Measurements from ENCODE around the gene ERLIN1.

ERLIN1 gene

DNA sequence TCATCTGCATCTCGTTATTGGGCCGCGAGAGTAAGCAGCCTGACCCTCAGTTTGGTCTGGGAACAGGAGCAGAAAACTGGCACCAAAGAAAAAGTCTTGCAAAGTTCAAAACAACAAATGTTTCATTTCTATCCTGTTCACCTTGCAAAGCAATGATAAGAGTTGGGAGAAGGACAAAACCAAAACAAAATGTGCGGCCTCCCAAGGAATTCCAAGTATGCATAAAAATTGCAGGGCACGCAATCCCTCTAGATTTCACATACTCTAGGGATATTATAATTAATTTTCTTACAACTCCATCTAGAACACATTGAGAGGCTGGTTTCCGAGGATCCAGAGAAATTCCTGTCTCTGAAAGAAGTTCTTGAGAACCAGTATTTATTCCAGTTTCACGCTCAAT is 23.5 kb upstream of the ERLIN1 start:
- ChIA-PET POLR2A (no interaction called here), CTCF (no interaction called here)
- H3K9me3 ChIP-seq (ENCODE audit: control extremely low read depth in 1 of 5, control insufficient read depth in 4 of 5, insufficient read depth in 2 of 5, low read depth in 1 of 5, low read length in 4 of 5) = no peaks in the 10 kb centered on the region
- no peak overlapping the region for H3K27ac ChIP-seq (ENCODE audit: insufficient read depth in 1 of 2, low read depth in 1 of 2, low read length in 2 of 2, poor library complexity in 1 of 2, severe bottlenecking in 2 of 2)
- H3K4me3 ChIP-seq (ENCODE audit: control insufficient read depth in 1 of 7, extremely low read depth in 1 of 7, insufficient read depth in 4 of 7, low read depth in 2 of 7, low read length in 6 of 7) = no peak overlapping the region
- H3K36me3 ChIP-seq (ENCODE audit: control insufficient read depth in 4 of 4, insufficient read depth in 4 of 4, low read length in 3 of 4) = peaks cover 13 to 46% (median 28%) of the 10 kb centered on the region in 4 experiments
- H3K27me3 ChIP-seq (replicated peaks in 2 of 5; ENCODE audit: control insufficient read depth in 4 of 5, insufficient read depth in 5 of 5, low read length in 4 of 5) = no peaks in the 10 kb centered on the region
- DNase-seq = no peak
- H3K4me1 ChIP-seq (ENCODE audit: control extremely low read depth in 1 of 4, control insufficient read depth in 4 of 4, insufficient read depth in 4 of 4, low read length in 3 of 4) = no peaks in the 10 kb centered on the region
- WGBS (ENCODE audit: insufficient coverage) = 100% methylated on average over 1 of the region's 7 CpGs

DNA sequence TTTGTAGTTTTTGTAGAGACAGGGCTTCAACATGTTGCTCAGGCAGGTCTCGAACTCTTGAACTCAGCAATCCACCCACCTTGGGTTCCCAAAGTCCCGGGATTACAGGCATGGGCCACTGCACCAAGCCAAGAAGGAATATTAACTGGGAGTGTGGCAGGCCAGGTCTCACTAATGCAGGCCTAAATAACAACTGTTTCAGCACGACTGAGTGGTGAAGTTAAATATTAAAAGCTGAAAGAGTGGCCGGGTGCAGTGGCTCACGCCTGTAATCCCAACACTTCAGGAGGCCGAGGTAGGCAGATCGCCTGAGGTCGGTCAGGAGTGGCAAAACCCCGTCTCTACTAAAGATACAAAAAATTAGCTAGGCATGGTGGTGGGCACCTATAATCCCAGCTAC is 22.4 kb upstream of the ERLIN1 start:
- H3K4me3 ChIP-seq (ENCODE audit: control insufficient read depth in 1 of 7, extremely low read depth in 1 of 7, insufficient read depth in 4 of 7, low read depth in 2 of 7, low read length in 6 of 7) = no peak overlapping the region
- H3K36me3 ChIP-seq (ENCODE audit: control insufficient read depth in 4 of 4, insufficient read depth in 4 of 4, low read length in 3 of 4) = peaks cover 16 to 48% (median 30%) of the 10 kb centered on the region in 4 experiments
- DNase-seq = no peak
- H3K27me3 ChIP-seq (replicated peaks in 2 of 5; ENCODE audit: control insufficient read depth in 4 of 5, insufficient read depth in 5 of 5, low read length in 4 of 5) = no peaks in the 10 kb centered on the region
- H3K9me3 ChIP-seq (ENCODE audit: control extremely low read depth in 1 of 5, control insufficient read depth in 4 of 5, insufficient read depth in 2 of 5, low read depth in 1 of 5, low read length in 4 of 5) = no peaks in the 10 kb centered on the region
- 100% methylated on average over 6 of the region's 9 CpGs for WGBS (ENCODE audit: insufficient coverage)
- ChIA-PET CTCF (no interaction called here), POLR2A (no interaction called here)
- no peaks in the 10 kb centered on the region for H3K4me1 ChIP-seq (ENCODE audit: control extremely low read depth in 1 of 4, control insufficient read depth in 4 of 4, insufficient read depth in 4 of 4, low read length in 3 of 4)
- H3K27ac ChIP-seq (ENCODE audit: insufficient read depth in 1 of 2, low read depth in 1 of 2, low read length in 2 of 2, poor library complexity in 1 of 2, severe bottlenecking in 2 of 2) = no peak overlapping the region

DNA sequence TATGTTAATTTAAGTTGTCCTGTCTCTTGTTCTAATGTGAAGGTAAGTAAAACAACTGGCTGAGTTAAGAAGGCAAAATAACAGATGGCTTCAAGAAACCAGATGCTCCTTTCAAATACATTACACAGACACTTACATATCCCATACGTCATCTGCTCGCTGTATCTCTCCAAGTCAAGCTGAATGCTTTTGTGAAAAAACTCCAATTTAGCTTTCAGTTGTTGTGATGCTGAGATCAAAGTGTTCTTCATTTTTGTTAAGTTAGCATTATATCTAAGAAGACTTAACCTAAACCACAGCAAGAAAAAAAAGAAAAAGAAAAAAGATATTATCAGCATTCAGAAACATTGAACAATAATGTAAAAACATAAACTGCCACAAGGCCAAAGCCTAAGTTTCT is 18.5 kb upstream of the ERLIN1 start:
- ChIA-PET CTCF (interaction anchor here (1.1 kb wide), 1 partner anchor 20 kb away, joined by 3 read pairs; no protein-coding TSS in a partner anchor), POLR2A (no interaction called here)
- Histone ChIP-seq H3K4me3 (ENCODE audit: control insufficient read depth in 1 of 7, extremely low read depth in 1 of 7, insufficient read depth in 4 of 7, low read depth in 2 of 7, low read length in 6 of 7) (no peak overlapping the region), H3K36me3 (ENCODE audit: control insufficient read depth in 4 of 4, insufficient read depth in 4 of 4, low read length in 3 of 4) (peaks cover 8 to 69% (median 41%) of the 10 kb centered on the region in 4 experiments), H3K4me1 (ENCODE audit: control extremely low read depth in 1 of 4, control insufficient read depth in 4 of 4, insufficient read depth in 4 of 4, low read length in 3 of 4) (no peaks in the 10 kb centered on the region), H3K9me3 (ENCODE audit: control extremely low read depth in 1 of 5, control insufficient read depth in 4 of 5, insufficient read depth in 2 of 5, low read depth in 1 of 5, low read length in 4 of 5) (no peaks in the 10 kb centered on the region), H3K27me3 (replicated peaks in 2 of 5; ENCODE audit: control insufficient read depth in 4 of 5, insufficient read depth in 5 of 5, low read length in 4 of 5) (no peaks in the 10 kb centered on the region), H3K27ac (ENCODE audit: insufficient read depth in 1 of 2, low read depth in 1 of 2, low read length in 2 of 2, poor library complexity in 1 of 2, severe bottlenecking in 2 of 2) (no peak overlapping the region)
- DNase-seq = no peak
- no CpG with 5 or more reads among the region's 2 CpGs for WGBS (ENCODE audit: insufficient coverage)

DNA sequence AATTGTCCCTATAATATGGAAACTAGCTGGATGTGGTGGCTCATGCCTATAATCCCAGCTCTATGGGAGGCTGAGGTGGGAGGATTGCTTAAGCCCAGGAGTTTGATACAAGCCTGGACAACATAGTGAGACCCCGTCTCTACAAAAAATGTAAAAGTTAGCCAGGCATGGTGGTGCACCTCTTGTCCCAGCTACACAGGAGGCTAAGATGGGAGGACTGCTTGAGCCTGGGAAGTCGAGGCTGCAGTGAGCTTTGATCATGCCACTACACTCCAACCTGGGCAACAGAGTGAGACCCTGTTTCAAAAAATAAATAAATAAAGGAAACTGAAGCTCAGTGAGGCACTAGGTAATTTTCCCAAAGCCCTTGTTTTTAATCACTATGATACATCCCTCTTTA is 15.7 kb upstream of the ERLIN1 start:
- no peak for DNase-seq
- ChIA-PET CTCF (no interaction called here), POLR2A (no interaction called here)
- Histone ChIP-seq H3K4me1 (ENCODE audit: control extremely low read depth in 1 of 4, control insufficient read depth in 4 of 4, insufficient read depth in 4 of 4, low read length in 3 of 4) (no peaks in the 10 kb centered on the region), H3K4me3 (ENCODE audit: control insufficient read depth in 1 of 7, extremely low read depth in 1 of 7, insufficient read depth in 4 of 7, low read depth in 2 of 7, low read length in 6 of 7) (no peak overlapping the region), H3K27me3 (replicated peaks in 2 of 5; ENCODE audit: control insufficient read depth in 4 of 5, insufficient read depth in 5 of 5, low read length in 4 of 5) (no peaks in the 10 kb centered on the region), H3K27ac (ENCODE audit: insufficient read depth in 1 of 2, low read depth in 1 of 2, low read length in 2 of 2, poor library complexity in 1 of 2, severe bottlenecking in 2 of 2) (no peak overlapping the region), H3K9me3 (ENCODE audit: control extremely low read depth in 1 of 5, control insufficient read depth in 4 of 5, insufficient read depth in 2 of 5, low read depth in 1 of 5, low read length in 4 of 5) (no peaks in the 10 kb centered on the region), H3K36me3 (ENCODE audit: control insufficient read depth in 4 of 4, insufficient read depth in 4 of 4, low read length in 3 of 4) (peaks cover 11 to 79% (median 46%) of the 10 kb centered on the region in 4 experiments)
- WGBS (ENCODE audit: insufficient coverage) = 100% methylated on average over 1 of the region's 2 CpGs

DNA sequence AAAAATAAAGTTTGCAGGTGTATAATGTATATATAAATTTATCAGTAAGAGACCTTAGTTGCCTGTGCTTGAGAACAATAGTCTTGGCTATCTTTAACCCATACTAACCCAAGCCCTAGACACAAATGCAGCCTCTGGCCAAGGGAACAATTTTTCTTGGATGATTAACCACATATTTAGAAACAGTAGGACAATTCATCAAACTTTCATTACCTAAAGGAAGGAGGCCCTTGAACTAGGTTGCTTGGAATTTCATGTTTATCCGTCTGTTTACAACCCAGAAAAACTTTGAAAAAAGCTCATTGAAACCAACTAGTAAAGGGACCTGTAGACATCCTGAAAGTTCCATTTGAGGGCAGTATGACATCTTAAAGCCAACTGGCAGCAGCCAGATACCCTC is 8.9 kb upstream of the ERLIN1 start:
- Histone ChIP-seq H3K4me1 (ENCODE audit: control extremely low read depth in 1 of 4, control insufficient read depth in 4 of 4, insufficient read depth in 4 of 4, low read length in 3 of 4) (peaks cover 0 to 7% (median 0%) of the 10 kb centered on the region in 4 experiments), H3K36me3 (ENCODE audit: control insufficient read depth in 4 of 4, insufficient read depth in 4 of 4, low read length in 3 of 4) (peaks cover 22 to 78% (median 42%) of the 10 kb centered on the region in 4 experiments), H3K27ac (ENCODE audit: insufficient read depth in 1 of 2, low read depth in 1 of 2, low read length in 2 of 2, poor library complexity in 1 of 2, severe bottlenecking in 2 of 2) (no peak overlapping the region), H3K27me3 (replicated peaks in 2 of 5; ENCODE audit: control insufficient read depth in 4 of 5, insufficient read depth in 5 of 5, low read length in 4 of 5) (no peaks in the 10 kb centered on the region), H3K9me3 (ENCODE audit: control extremely low read depth in 1 of 5, control insufficient read depth in 4 of 5, insufficient read depth in 2 of 5, low read depth in 1 of 5, low read length in 4 of 5) (no peaks in the 10 kb centered on the region), H3K4me3 (ENCODE audit: control insufficient read depth in 1 of 7, extremely low read depth in 1 of 7, insufficient read depth in 4 of 7, low read depth in 2 of 7, low read length in 6 of 7) (no peak overlapping the region)
- ChIA-PET POLR2A (no interaction called here), CTCF (no interaction called here)
- no CpG with 5 or more reads among the region's 1 CpG for WGBS (ENCODE audit: insufficient coverage)
- DNase-seq = no peak

DNA sequence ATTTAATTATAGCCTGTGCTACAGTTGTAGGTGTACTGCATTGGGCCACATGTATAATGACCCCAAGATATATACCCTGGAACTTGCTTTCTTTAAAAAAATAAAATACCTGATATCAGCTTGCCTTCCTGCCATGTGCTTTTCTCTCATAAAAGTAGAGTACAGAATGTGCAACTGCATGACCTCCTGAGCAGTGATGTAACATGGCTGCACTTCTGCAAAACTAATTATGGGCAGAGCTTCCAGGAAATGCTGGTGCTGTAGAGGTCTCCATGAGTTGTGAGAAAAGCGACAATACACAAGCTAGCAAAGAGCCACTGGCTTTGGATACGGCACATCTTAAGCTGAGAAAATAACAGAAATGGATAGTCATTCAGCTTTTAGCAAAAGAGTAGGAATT is 6.5 kb upstream of the ERLIN1 start:
- Histone ChIP-seq H3K4me1 (ENCODE audit: control extremely low read depth in 1 of 4, control insufficient read depth in 4 of 4, insufficient read depth in 4 of 4, low read length in 3 of 4) (peaks cover 3 to 14% (median 4%) of the 10 kb centered on the region in 4 experiments), H3K9me3 (ENCODE audit: control extremely low read depth in 1 of 5, control insufficient read depth in 4 of 5, insufficient read depth in 2 of 5, low read depth in 1 of 5, low read length in 4 of 5) (no peaks in the 10 kb centered on the region), H3K4me3 (ENCODE audit: control insufficient read depth in 1 of 7, extremely low read depth in 1 of 7, insufficient read depth in 4 of 7, low read depth in 2 of 7, low read length in 6 of 7) (no peak overlapping the region), H3K36me3 (ENCODE audit: control insufficient read depth in 4 of 4, insufficient read depth in 4 of 4, low read length in 3 of 4) (peaks cover 19 to 75% (median 33%) of the 10 kb centered on the region in 4 experiments), H3K27ac (ENCODE audit: insufficient read depth in 1 of 2, low read depth in 1 of 2, low read length in 2 of 2, poor library complexity in 1 of 2, severe bottlenecking in 2 of 2) (no peak overlapping the region), H3K27me3 (replicated peaks in 2 of 5; ENCODE audit: control insufficient read depth in 4 of 5, insufficient read depth in 5 of 5, low read length in 4 of 5) (no peaks in the 10 kb centered on the region)
- DNase-seq = peak in 2 of 3 donors; percentile 39 to 56
- ChIA-PET CTCF (interaction anchor here (1.6 kb wide), 1 partner anchor 23 kb away, joined by 6 read pairs; no protein-coding TSS in a partner anchor), POLR2A (no interaction called here)
- 83% methylated on average over 2 of the region's 2 CpGs for WGBS (ENCODE audit: insufficient coverage)

DNA sequence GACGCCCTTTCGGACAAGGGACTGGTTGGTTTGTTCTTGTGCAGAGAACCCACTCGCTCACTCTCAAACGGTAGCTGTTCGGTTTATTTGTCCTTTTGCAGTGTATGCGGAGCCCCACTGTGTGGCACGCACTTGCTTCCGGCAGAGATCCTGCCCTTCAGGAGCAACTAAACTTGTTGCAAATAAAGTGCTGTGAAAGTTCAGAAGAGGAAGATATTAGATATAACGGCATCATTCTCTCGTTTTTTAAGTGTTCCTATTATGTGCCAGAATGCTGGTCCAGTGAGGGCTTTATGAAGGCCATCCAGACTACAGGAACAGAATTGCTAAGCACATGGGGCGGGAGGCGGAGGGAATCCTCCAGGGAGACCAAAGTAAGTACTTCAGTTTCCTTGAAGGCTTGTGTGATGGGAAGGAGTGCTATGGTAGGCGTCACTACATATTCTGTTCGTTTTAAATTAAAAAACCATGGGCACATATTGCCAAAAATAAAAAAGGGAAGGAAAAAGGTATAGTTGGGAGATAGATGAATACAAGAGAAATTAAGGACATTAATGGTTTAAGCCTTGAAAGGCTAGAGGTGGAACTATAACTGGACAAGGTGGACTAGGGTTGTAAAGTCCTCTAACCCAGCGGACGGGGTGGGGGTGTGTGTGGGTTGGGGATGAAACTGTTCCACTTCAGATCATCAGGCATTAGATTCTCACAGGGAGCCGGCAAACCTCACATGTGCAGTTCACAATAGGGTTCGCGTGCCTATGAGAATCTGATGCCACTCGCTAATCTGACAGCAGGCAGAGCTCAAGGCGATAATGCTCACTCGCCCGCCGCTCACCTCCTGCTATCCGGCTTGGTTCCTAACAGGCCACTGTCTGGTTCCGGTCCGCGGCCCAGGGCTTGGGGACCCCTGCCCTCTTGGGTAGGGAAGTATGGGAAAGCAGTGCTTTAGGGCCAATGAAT is 704 bp upstream of the ERLIN1 start:
- CTCF ChIA-PET = no interaction called here
- POLR2A ChIA-PET = interaction anchor here (0.5 to 0.6 kb wide), 2 partner anchors 25 to 162 kb away, joined by 3 read pairs; no protein-coding TSS in a partner anchor
- H3K4me1 ChIP-seq (ENCODE audit: control extremely low read depth in 1 of 4, control insufficient read depth in 4 of 4, insufficient read depth in 4 of 4, low read length in 3 of 4) = peaks cover 31 to 48% (median 43%) of the 10 kb centered on the region in 4 experiments
- WGBS (ENCODE audit: insufficient coverage) = 39% methylated on average over 25 of the region's 28 CpGs
- no peaks in the 10 kb centered on the region for H3K9me3 ChIP-seq (ENCODE audit: control extremely low read depth in 1 of 5, control insufficient read depth in 4 of 5, insufficient read depth in 2 of 5, low read depth in 1 of 5, low read length in 4 of 5)
- H3K27me3 ChIP-seq (replicated peaks in 2 of 5; ENCODE audit: control insufficient read depth in 4 of 5, insufficient read depth in 5 of 5, low read length in 4 of 5) = no peaks in the 10 kb centered on the region
- peaks cover 9 to 39% (median 14%) of the 10 kb centered on the region in 4 experiments for H3K36me3 ChIP-seq (ENCODE audit: control insufficient read depth in 4 of 4, insufficient read depth in 4 of 4, low read length in 3 of 4)
- peak in 2 of 3 donors; percentile 22 to 25 for DNase-seq
- H3K4me3 ChIP-seq (ENCODE audit: control insufficient read depth in 1 of 7, extremely low read depth in 1 of 7, insufficient read depth in 4 of 7, low read depth in 2 of 7, low read length in 6 of 7) = peak overlapping the region; percentile 79 to 100 (median 92)
- peak overlapping the region; percentile 95 to 96 for H3K27ac ChIP-seq (ENCODE audit: insufficient read depth in 1 of 2, low read depth in 1 of 2, low read length in 2 of 2, poor library complexity in 1 of 2, severe bottlenecking in 2 of 2)
